Neural progenitor cell (in vitro differentiated cells): Measurements from ENCODE around the gene TMIE. TPM values are rescaled to one million over a fixed set of nuclear protein-coding genes. Genes with fewer than 3 reads are reported as not detected.

ENCODE experiments used
- DNase-seq: peaks from one replicate; pipeline ENCODE4 v3.0.0-alpha.2; 2016; ENCODE audit warnings: low spot score
- H2AFZ ChIP-seq: fragments of 200-600 bp; sonication (generic); replicated peaks from 2 replicates; pipeline ENCODE4 v1.6.1; 2016; ENCODE audit warnings: antibody characterized with exemption
- H3F3A ChIP-seq: fragments of 200-600 bp; sonication (generic); 2 replicates; pipeline ENCODE4 v1.6.1; 2016; ENCODE audit warnings: antibody characterized with exemption, low read depth
- H3K27ac ChIP-seq: fragments of 200-600 bp; sonication (generic); 2 replicates; pipeline ENCODE4 v1.5.1; 2016; ENCODE audit warnings: mild to moderate bottlenecking
- H3K27me3 ChIP-seq: fragments of 200-600 bp; sonication (generic); 2 replicates; pipeline ENCODE4 v1.6.1; 2016; ENCODE audit warnings: mild to moderate bottlenecking, moderate library complexity
- H3K36me3 ChIP-seq: fragments of 200-600 bp; sonication (generic); 2 replicates; pipeline ENCODE4 v1.5.1; 2016
- H3K4me1 ChIP-seq: fragments of 200-600 bp; sonication (generic); 2 replicates; pipeline ENCODE4 v1.6.1; 2016; ENCODE audit warnings: mixed run types
- H3K4me2 ChIP-seq: fragments of 200-600 bp; sonication (generic); 2 replicates; pipeline ENCODE4 v1.6.1; 2016
- H3K4me3 ChIP-seq: fragments of 200-600 bp; sonication (generic); 2 replicates; pipeline ENCODE4 v1.5.1; 2016
- H3K79me2 ChIP-seq: fragments of 200-600 bp; sonication (generic); 2 replicates; pipeline ENCODE4 v1.6.1; 2016; ENCODE audit warnings: low read depth
- H3K9ac ChIP-seq: fragments of 200-600 bp; sonication (generic); 2 replicates; pipeline ENCODE4 v1.6.1; 2016
- H3K9me3 ChIP-seq: fragments of 200-600 bp; sonication (generic); 2 replicates; pipeline ENCODE4 v1.5.1; 2016; ENCODE audit warnings: low read depth
- H4K20me1 ChIP-seq: fragments of 200-600 bp; sonication (generic); 2 replicates; pipeline ENCODE4 v1.6.1; 2016; ENCODE audit warnings: low read depth
- H3K27ac Mint-ChIP-seq: 3 replicates; pipeline ENCODE4 v1.8.0; 2021; ENCODE audit warnings: mixed read lengths
- H3K27me3 Mint-ChIP-seq: 2 replicates; pipeline ENCODE4 v1.8.0; 2022; ENCODE audit warnings: low read depth, mild to moderate bottlenecking, inconsistent platforms, moderate library complexity, mixed read lengths; ENCODE audit not compliant: insufficient read depth
- H3K36me3 Mint-ChIP-seq: 3 replicates; pipeline ENCODE4 v1.8.0; 2021; ENCODE audit warnings: mixed read lengths
- H3K4me1 Mint-ChIP-seq: 3 replicates; pipeline ENCODE4 v1.8.0; 2021; ENCODE audit warnings: mixed read lengths
- H3K4me3 Mint-ChIP-seq: 3 replicates; pipeline ENCODE4 v1.8.0; 2021; ENCODE audit warnings: mild to moderate bottlenecking, moderate library complexity, mixed read lengths
- H3K9me3 Mint-ChIP-seq: 3 replicates; pipeline ENCODE4 v1.8.0; 2020; ENCODE audit warnings: mixed read lengths
- EZH2 ChIP-seq: fragments of 200-600 bp; sonication (generic); IDR thresholded peaks from 2 replicates; pipeline ENCODE4 v1.6.1; 2017; ENCODE audit warnings: antibody characterized with exemption, mild to moderate bottlenecking, moderate library complexity
- EZH2phosphoT487 ChIP-seq: fragments of 200-600 bp; sonication (generic); IDR thresholded peaks from 2 replicates; pipeline ENCODE4 v1.6.1; 2017; ENCODE audit warnings: antibody characterized with exemption
- total RNA-seq: library from RNA; depleted of rRNA; stranded (reverse); fragments of >200 nt; gene quantifications from 2 replicates; pipeline ENCODE4 v1.2.3, GENCODE V29; 2015; ENCODE audit warnings: low replicate concordance
- TF ChIP-seq, protein P1 (sequence below): fragments of 200-600 bp; sonication (generic); IDR thresholded peaks from 2 replicates; pipeline ENCODE4 v1.5.1; 2017; ENCODE audit warnings: antibody characterized with exemption, mild to moderate bottlenecking

Gene TMIE
- total RNA-seq, 1 donor from 2014 or later, result not detected

DNA sequence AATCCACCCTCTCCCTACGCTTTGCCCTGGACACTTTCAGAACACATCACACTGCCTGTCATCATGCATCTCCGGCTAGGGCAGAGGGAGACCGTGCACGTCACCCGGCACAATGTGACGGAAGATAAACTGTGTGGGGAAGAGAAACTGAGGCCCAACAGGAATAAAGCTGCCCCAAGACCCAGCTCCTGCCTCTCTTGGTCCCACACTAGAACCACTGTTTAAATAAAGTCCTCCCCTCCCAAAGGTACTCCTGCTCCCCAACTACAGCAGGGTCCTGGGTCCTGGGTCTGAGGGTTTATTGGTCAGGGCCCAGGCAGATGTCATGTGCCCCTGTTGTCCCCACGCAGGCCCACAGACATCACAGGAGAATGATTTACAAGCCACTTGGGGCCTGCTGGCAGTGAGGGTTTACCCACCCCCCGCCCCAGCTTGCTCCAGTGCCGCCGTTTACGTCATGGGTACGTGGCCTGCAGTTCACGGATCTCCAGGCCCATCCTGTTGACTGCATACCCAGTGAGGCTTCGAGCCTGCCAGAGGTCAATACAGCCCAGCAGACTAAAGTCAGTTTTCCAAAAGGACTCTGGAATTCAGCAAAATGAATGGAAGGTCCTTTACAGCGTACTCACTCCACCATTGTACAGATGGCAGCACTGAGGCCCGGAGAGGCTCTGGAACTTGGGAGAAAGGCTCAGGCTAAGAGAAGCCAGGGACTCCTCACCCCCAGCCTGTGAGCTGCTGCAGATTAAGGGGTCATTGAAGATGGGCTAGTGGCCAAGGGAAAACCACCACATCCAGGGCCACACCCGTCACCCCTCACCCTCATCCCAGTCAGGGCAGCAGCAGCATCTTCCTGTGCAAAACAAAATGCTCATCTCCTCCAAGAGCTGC, 30.9 kb upstream of the TMIE start:
- TF ChIP-seq EZH2phosphoT487, result no peak
- TF ChIP-seq, protein P1, sequence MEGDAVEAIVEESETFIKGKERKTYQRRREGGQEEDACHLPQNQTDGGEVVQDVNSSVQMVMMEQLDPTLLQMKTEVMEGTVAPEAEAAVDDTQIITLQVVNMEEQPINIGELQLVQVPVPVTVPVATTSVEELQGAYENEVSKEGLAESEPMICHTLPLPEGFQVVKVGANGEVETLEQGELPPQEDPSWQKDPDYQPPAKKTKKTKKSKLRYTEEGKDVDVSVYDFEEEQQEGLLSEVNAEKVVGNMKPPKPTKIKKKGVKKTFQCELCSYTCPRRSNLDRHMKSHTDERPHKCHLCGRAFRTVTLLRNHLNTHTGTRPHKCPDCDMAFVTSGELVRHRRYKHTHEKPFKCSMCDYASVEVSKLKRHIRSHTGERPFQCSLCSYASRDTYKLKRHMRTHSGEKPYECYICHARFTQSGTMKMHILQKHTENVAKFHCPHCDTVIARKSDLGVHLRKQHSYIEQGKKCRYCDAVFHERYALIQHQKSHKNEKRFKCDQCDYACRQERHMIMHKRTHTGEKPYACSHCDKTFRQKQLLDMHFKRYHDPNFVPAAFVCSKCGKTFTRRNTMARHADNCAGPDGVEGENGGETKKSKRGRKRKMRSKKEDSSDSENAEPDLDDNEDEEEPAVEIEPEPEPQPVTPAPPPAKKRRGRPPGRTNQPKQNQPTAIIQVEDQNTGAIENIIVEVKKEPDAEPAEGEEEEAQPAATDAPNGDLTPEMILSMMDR, result no peak
- no peak for TF ChIP-seq EZH2
- DNase-seq, result no peak
- H3K36me3 Mint-ChIP-seq, result no peaks in the 10 kb centered on the region
- Histone ChIP-seq H3K9me3 (no peaks in the 10 kb centered on the region), H2AFZ (no peak overlapping the region), H3K4me3 (no peak overlapping the region), H3F3A (no peaks in the 10 kb centered on the region), H4K20me1 (no peaks in the 10 kb centered on the region), H3K27me3 (no peaks in the 10 kb centered on the region), H3K36me3 (no peaks in the 10 kb centered on the region), H3K9ac (no peak overlapping the region), H3K27ac (no peak overlapping the region), H3K4me1 (no peaks in the 10 kb centered on the region), H3K79me2 (no peaks in the 10 kb centered on the region), H3K4me2 (no peak overlapping the region)
- peaks cover 8% of the 10 kb centered on the region for H3K27me3 Mint-ChIP-seq
- no peaks in the 10 kb centered on the region for H3K9me3 Mint-ChIP-seq
- H3K4me1 Mint-ChIP-seq, result peaks cover 7% of the 10 kb centered on the region
- peak overlapping the region; percentile 19 for H3K27ac Mint-ChIP-seq
- no peak overlapping the region for H3K4me3 Mint-ChIP-seq

DNA sequence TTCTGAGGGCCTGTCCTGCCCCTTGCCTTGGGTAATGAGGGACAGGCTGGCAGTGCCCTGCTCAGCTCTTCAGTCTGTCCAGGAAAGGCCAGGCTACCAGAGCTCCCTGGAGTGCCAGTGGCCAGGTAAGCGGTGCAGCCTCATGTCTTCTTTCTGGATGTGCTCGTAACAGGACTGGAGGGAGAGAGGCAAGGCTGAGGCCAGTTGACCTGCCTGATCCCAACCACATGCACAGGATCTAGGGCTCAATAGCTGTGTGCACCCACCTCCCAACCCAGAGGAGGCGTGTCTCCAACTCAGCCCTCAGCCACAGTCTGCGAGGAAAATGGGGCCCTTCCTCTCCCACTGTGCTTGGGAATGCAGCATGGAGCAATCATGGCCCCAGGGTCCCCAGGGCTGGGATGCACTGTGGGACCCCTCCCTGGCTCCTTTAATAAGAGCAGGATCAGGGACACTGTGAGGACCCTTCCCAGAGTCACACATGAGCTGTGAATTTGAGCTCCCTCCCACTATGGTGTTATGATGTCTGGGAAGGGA, 30.2 kb upstream of the TMIE start:
- no peak overlapping the region for H3K27ac Mint-ChIP-seq
- TF ChIP-seq EZH2 (no peak), EZH2phosphoT487 (no peak)
- TF ChIP-seq, protein P1, result no peak
- H3K9me3 Mint-ChIP-seq, result no peaks in the 10 kb centered on the region
- H3K36me3 ChIP-seq, result no peaks in the 10 kb centered on the region
- H3K79me2 ChIP-seq, result no peaks in the 10 kb centered on the region
- H3K4me2 ChIP-seq, result no peak overlapping the region
- H3F3A ChIP-seq, result no peaks in the 10 kb centered on the region
- H2AFZ ChIP-seq, result no peak overlapping the region
- peaks cover 8% of the 10 kb centered on the region for H3K27me3 Mint-ChIP-seq
- no peak overlapping the region for H3K27ac ChIP-seq
- no peaks in the 10 kb centered on the region for H3K4me1 ChIP-seq
- no peak overlapping the region for H3K4me3 ChIP-seq
- no peaks in the 10 kb centered on the region for H4K20me1 ChIP-seq
- H3K4me1 Mint-ChIP-seq, result peaks cover 7% of the 10 kb centered on the region
- H3K9ac ChIP-seq, result no peak overlapping the region
- H3K27me3 ChIP-seq, result no peaks in the 10 kb centered on the region
- H3K4me3 Mint-ChIP-seq, result no peak overlapping the region
- no peaks in the 10 kb centered on the region for H3K36me3 Mint-ChIP-seq
- no peaks in the 10 kb centered on the region for H3K9me3 ChIP-seq
- DNase-seq, result no peak

DNA sequence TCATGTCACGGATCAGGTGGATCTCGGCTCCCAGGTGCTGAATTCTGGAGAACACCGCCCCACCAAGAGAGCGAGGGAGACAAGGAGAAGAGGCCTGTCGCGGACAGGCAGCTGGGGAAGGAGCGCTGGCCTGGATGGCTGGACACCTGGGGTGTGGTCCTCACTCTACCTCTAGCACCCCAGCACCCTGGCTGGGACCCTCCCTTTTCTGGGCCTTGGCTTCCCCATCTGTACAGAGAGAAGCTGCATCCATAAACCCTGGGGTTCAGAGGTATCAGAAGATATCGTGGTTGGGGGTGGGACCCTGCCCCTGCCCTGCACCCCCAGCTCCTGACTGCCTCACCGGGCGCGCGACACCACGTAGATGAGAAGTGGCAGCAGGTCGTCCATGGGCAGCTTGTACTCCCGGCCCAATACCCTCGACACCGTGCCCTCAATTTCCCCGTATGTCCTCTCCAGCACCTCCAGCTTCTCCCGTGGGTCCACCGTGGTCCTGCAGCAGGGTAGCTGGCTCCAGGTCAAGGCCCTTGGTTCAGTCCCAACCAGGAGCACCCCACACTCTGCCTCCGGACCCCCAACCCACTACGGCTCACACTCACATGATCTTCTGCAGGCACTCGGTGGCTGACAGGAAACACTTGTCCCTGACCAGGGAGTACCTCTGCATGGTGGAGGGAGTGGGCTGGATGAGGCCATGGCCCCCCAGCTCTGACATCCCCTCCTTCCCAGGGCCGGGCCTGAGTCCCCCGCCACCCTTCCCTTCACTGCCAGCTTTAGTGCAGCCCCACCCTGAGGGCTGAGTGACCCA, 29.4 kb upstream of the TMIE start:
- peaks cover 7% of the 10 kb centered on the region for H3K4me1 Mint-ChIP-seq
- H3K36me3 ChIP-seq, result no peaks in the 10 kb centered on the region
- no peak overlapping the region for H2AFZ ChIP-seq
- no peaks in the 10 kb centered on the region for H3K27me3 ChIP-seq
- H3K9me3 ChIP-seq, result no peaks in the 10 kb centered on the region
- H3K79me2 ChIP-seq, result no peaks in the 10 kb centered on the region
- H3K36me3 Mint-ChIP-seq, result no peaks in the 10 kb centered on the region
- no peak overlapping the region for H3K27ac ChIP-seq
- no peak overlapping the region for H3K4me3 Mint-ChIP-seq
- no peak overlapping the region for H3K27ac Mint-ChIP-seq
- no peak overlapping the region for H3K9ac ChIP-seq
- H3K4me3 ChIP-seq, result no peak overlapping the region
- H4K20me1 ChIP-seq, result no peaks in the 10 kb centered on the region
- DNase-seq, result no peak
- TF ChIP-seq, protein P1, result no peak
- TF ChIP-seq EZH2 (no peak), EZH2phosphoT487 (no peak)
- no peaks in the 10 kb centered on the region for H3K4me1 ChIP-seq
- H3F3A ChIP-seq, result no peaks in the 10 kb centered on the region
- H3K27me3 Mint-ChIP-seq, result peaks cover 3% of the 10 kb centered on the region
- no peaks in the 10 kb centered on the region for H3K9me3 Mint-ChIP-seq
- no peak overlapping the region for H3K4me2 ChIP-seq
